Liver (tissue), 9 donors: ENCODE results near the gene ARL5B. TPM values are rescaled to one million over a fixed set of nuclear protein-coding genes. Genes with fewer than 3 reads are reported as not detected.

ENCODE experiments used
- DNase-seq: peaks from one replicate; pipeline ENCODE4 v3.0.0-alpha.2; 2017; ENCODE audit warnings: low spot score
- H3K27ac ChIP-seq, 2 donors: one replicate each; pipeline ENCODE4 v1.7.0; 2013; ENCODE audit warnings: inconsistent platforms in 2 of 2, low read length in 2 of 2, control low read depth in 1 of 2, low read depth in 1 of 2, mild to moderate bottlenecking in 1 of 2
- H3K27me3 ChIP-seq, 4 donors: one replicate each; pipeline versions ENCODE4 v1.6.1 to v1.7.0; 2013; ENCODE audit warnings: low read length in 3 of 4, inconsistent platforms in 1 of 4, mild to moderate bottlenecking in 1 of 4, moderate library complexity in 1 of 4; ENCODE audit not compliant: control insufficient read depth in 4 of 4, insufficient read depth in 4 of 4
- H3K36me3 ChIP-seq, 4 donors: one replicate each; pipeline versions ENCODE4 v1.6.1 to v1.7.0; 2013; ENCODE audit warnings: low read length in 3 of 4, mild to moderate bottlenecking in 3 of 4, low read depth in 1 of 4, moderate library complexity in 1 of 4; ENCODE audit not compliant: control insufficient read depth in 4 of 4, insufficient read depth in 3 of 4
- H3K4me1 ChIP-seq, 4 donors: one replicate each; pipeline versions ENCODE4 v1.6.1 to v1.7.0; 2013; ENCODE audit warnings: low read length in 3 of 4, mild to moderate bottlenecking in 3 of 4, moderate library complexity in 1 of 4; ENCODE audit not compliant: control insufficient read depth in 4 of 4, insufficient read depth in 4 of 4
- H3K4me3 ChIP-seq, 3 donors: one replicate each; pipeline versions ENCODE4 v1.6.1 to v1.7.0; 2013; ENCODE audit warnings: low read length in 3 of 3, control low read depth in 1 of 3, low read depth in 1 of 3, mild to moderate bottlenecking in 1 of 3
- H3K9ac ChIP-seq, 2 donors: one replicate each; pipeline ENCODE4 v1.7.0; 2013; ENCODE audit warnings: low read length in 2 of 2, mild to moderate bottlenecking in 2 of 2, moderate library complexity in 2 of 2, control low read depth in 1 of 2, low read depth in 1 of 2
- H3K9me3 ChIP-seq, 4 donors: one replicate each; pipeline versions ENCODE4 v1.6.1 to v1.7.0; 2013; ENCODE audit warnings: low read length in 3 of 4; ENCODE audit not compliant: control insufficient read depth in 4 of 4
- ATF3 ChIP-seq: IDR thresholded peaks from 2 replicates; pipeline ENCODE4 v1.6.1; 2016; ENCODE audit warnings: antibody characterized with exemption
- CTCF ChIP-seq: fragments of 150-350 bp; IDR thresholded peaks from 2 replicates; pipeline ENCODE4 v1.5.1; 2017; ENCODE audit warnings: improper control_type of control experiment, low read depth, low read length; ENCODE audit not compliant: missing input control
- EGR1 ChIP-seq, 2 donors: IDR thresholded peaks; 2 replicates each; pipeline ENCODE4 v1.6.1; 2016 to 2018; ENCODE audit warnings: antibody characterized with exemption in 2 of 2, low read depth in 2 of 2
- FOXA1 ChIP-seq: IDR thresholded peaks from 2 replicates; pipeline ENCODE4 v1.6.1; 2016; ENCODE audit warnings: antibody characterized with exemption
- FOXA2 ChIP-seq: IDR thresholded peaks from 2 replicates; pipeline ENCODE4 v1.6.1; 2016; ENCODE audit warnings: antibody characterized with exemption
- GABPA ChIP-seq, 2 donors: IDR thresholded peaks in 1 of 2; conservative IDR thresholded peaks in 1 of 2; 2 replicates each; pipeline ENCODE4 v1.6.1; 2016; ENCODE audit warnings: antibody characterized with exemption in 2 of 2, mild to moderate bottlenecking in 1 of 2, moderate library complexity in 1 of 2
- HNF4A ChIP-seq, 2 donors: conservative IDR thresholded peaks; 2 replicates each; pipeline ENCODE4 v1.6.1; 2016; ENCODE audit warnings: antibody characterized with exemption in 2 of 2, mild to moderate bottlenecking in 2 of 2
- HNF4G ChIP-seq: IDR thresholded peaks from 2 replicates; pipeline ENCODE4 v1.6.1; 2016; ENCODE audit warnings: antibody characterized with exemption
- JUND ChIP-seq, 2 donors: IDR thresholded peaks; 2 replicates each; pipeline ENCODE4 v1.6.1; 2016; ENCODE audit warnings: antibody characterized with exemption in 2 of 2
- MAX ChIP-seq: IDR thresholded peaks from 2 replicates; pipeline ENCODE4 v1.6.1; 2016; ENCODE audit warnings: antibody characterized with exemption
- NR2F2 ChIP-seq: IDR thresholded peaks from 2 replicates; pipeline ENCODE4 v1.6.1; 2016; ENCODE audit warnings: antibody characterized with exemption
- RAD21 ChIP-seq, 2 donors: IDR thresholded peaks; 2 replicates each; pipeline ENCODE4 v1.6.1; 2016; ENCODE audit warnings: antibody characterized with exemption in 2 of 2, mild to moderate bottlenecking in 2 of 2
- REST ChIP-seq: IDR thresholded peaks from 2 replicates; pipeline ENCODE4 v1.6.1; 2016; ENCODE audit warnings: antibody characterized with exemption, mild to moderate bottlenecking
- RXRA ChIP-seq, 2 donors: IDR thresholded peaks; 2 replicates each; pipeline ENCODE4 v1.6.1; 2017 to 2018; ENCODE audit warnings: antibody characterized with exemption in 2 of 2, mild to moderate bottlenecking in 1 of 2
- SP1 ChIP-seq: IDR thresholded peaks from 2 replicates; pipeline ENCODE4 v1.6.1; 2018; ENCODE audit warnings: antibody characterized with exemption, mild to moderate bottlenecking
- TAF1 ChIP-seq: conservative IDR thresholded peaks from 2 replicates; pipeline ENCODE4 v1.6.1; 2016; ENCODE audit warnings: antibody characterized with exemption, mild to moderate bottlenecking
- YY1 ChIP-seq: IDR thresholded peaks from 2 replicates; pipeline ENCODE4 v1.6.1; 2016; ENCODE audit warnings: antibody characterized with exemption, mild to moderate bottlenecking
- ZBTB33 ChIP-seq: IDR thresholded peaks from 2 replicates; pipeline ENCODE4 v1.6.1; 2016; ENCODE audit warnings: antibody characterized with exemption
- WGBS: extraction: QIAGEN DNeasy Blood & Tissue Kit; methylation state at CpG from one replicate; pipeline ENCODE4 v1.1.7; 2013; 5-methylcytosine and 5-hydroxymethylcytosine counted together
- polyA plus RNA-seq, 2 donors: library from polyadenylated mRNA; stranded (reverse) in 1 of 2; unstranded in 1 of 2; fragments of 200-250 nt in 1 of 2; fragments of >200 nt in 1 of 2; fragmentation: Nextera tagmentation in 1 of 2; extraction: Ambion mirVana in 1 of 2; gene quantifications; one replicate each; pipeline versions ENCODE4 v1.2.1 to v1.2.3, GENCODE V29; 2013 to 2015
- total RNA-seq, 2 donors: library from RNA; depleted of rRNA; stranded (reverse); fragments of >200 nt; gene quantifications; one replicate each; pipeline ENCODE4 v1.2.3, GENCODE V29; 2014
- donor health status: healthy.
- donor health status: healthy.
- donor health status: healthy.
- donor health status: healthy.
- donor health status: healthy.

The ARL5B gene
- total and polyA plus RNA-seq, 4 donors: 5.2 to 19.5 (median 12.3) TPM

GRCh38 chr10:18681366-18681765 lies 22.1 kb downstream of the ARL5B start:
- Histone ChIP-seq H3K9ac (no peak overlapping the region), H3K9me3 (no peaks in the 10 kb centered on the region), H3K27ac (no peak overlapping the region), H3K27me3 (no peaks in the 10 kb centered on the region), H3K4me1 (no peaks in the 10 kb centered on the region), H3K4me3 (no peak overlapping the region), H3K36me3 (peaks cover 0 to 14% (median 8%) of the 10 kb centered on the region in 4 donors)
- TF ChIP-seq CTCF: no peak
- TF ChIP-seq FOXA1: no peak
- no peak for TF ChIP-seq ZBTB33
- TF ChIP-seq RXRA (IDR thresholded peaks at IDR 0.05): no peak
- no peak for TF ChIP-seq FOXA2
- no peak for TF ChIP-seq HNF4G
- no peak for TF ChIP-seq RAD21 (IDR thresholded peaks at IDR 0.05)
- TF ChIP-seq JUND (IDR thresholded peaks at IDR 0.05): no peak
- no peak for TF ChIP-seq NR2F2
- TF ChIP-seq EGR1 (IDR thresholded peaks at IDR 0.05; ENCODE audit: low read depth in 2 of 2): no peak
- no peak for TF ChIP-seq GABPA (IDR thresholded peaks at IDR 0.05 in 1 of 2, conservative IDR thresholded peaks at IDR 0.05 in 1 of 2)
- no peak for TF ChIP-seq REST
- no peak for TF ChIP-seq HNF4A (conservative IDR thresholded peaks at IDR 0.05)
- no peak for TF ChIP-seq MAX
- TF ChIP-seq ATF3: no peak
- TF ChIP-seq YY1: no peak
- TF ChIP-seq SP1: no peak
- no peak for TF ChIP-seq TAF1
- 18% methylated on average over 2 of the region's 2 CpGs for WGBS
- no peak for DNase-seq
